ENCODE measurements around the gene BTK.
"Not testable (repeated sequence)": the region's sequence is repeated elsewhere in the genome, so short reads cannot be mapped to it uniquely, and the experiment has no call there.

Gene BTK

DNA sequence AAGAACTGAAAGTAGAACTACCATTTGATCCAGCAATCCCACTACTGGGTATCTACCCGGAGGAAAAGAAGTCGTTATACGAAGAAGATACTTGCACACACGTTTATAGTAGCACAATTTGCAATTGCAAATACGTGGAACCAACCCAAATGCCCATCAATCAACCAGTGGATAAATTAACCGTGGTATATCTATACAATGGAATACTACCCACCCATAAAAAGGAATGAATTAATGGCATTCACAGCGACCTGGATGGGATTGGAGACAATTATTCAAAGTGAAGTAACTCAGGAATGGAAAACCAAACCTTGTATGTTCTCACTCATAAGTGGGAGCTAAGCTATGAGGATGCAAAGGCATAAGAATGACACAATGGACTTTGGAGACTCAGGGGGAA, 51.7 kb downstream of the BTK start:
- DNase-seq: not testable (repeated sequence)

- DNase-seq: not testable (repeated sequence)
These were observed 59.4 kb downstream of the BTK start for GRCh38 chrX:101326600-101326999.

DNA sequence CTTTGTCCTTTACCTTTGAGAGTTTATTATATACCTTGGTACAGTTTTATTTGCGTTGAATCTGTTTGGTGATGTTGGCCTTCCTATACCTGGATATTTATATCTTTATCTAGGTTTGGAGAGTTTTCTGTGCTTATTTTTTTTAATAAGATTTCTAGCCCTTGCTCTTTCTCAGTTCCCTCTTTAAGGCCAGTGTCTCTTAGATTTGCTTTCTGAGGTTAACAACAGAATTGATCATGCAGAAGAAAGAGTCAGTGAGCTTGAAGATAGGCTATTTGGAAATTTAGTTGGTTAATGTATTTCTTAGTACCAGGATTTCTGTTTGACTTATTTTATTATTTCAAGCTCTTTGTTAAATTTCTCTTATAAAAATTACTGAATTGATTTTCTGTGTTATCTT, 82.2 kb downstream of the BTK start:
- no peak for DNase-seq

Data from activated T-cell treated with anti-CD3 and anti-CD28 coated beads for 4 hours (primary cell).